Smooth muscle cell (in vitro differentiated cells): ENCODE measurements around the gene NEURL3. TPM values are rescaled to one million over a fixed set of nuclear protein-coding genes. Genes with fewer than 3 reads are reported as not detected.

Experiments
- DNase-seq: peaks from one replicate; lab custom pipeline; 2025; ENCODE audit not compliant: unreplicated experiment; lab: John Stamatoyannopoulos, UW
- H2AFZ ChIP-seq: fragments of 200-600 bp; sonication (generic); 2 replicates; pipeline ENCODE4 v1.6.0; 2016; ENCODE audit warnings: antibody characterized with exemption, low read depth, mild to moderate bottlenecking
- H3F3A ChIP-seq: fragments of 200-600 bp; sonication (generic); 2 replicates; pipeline ENCODE4 v1.6.0; 2017; ENCODE audit warnings: antibody characterized with exemption, low read depth
- H3K27ac ChIP-seq: fragments of 200-600 bp; sonication (generic); 2 replicates; pipeline ENCODE4 v1.5.1; 2016; ENCODE audit warnings: low read depth, mild to moderate bottlenecking
- H3K27me3 ChIP-seq: fragments of 200-600 bp; sonication (generic); 2 replicates; pipeline ENCODE4 v1.6.1; 2016; ENCODE audit warnings: low read depth, mild to moderate bottlenecking
- H3K36me3 ChIP-seq: fragments of 200-600 bp; sonication (generic); 2 replicates; pipeline ENCODE4 v1.5.1; 2016; ENCODE audit warnings: low read depth
- H3K4me1 ChIP-seq: fragments of 200-600 bp; sonication (generic); 2 replicates; pipeline ENCODE4 v1.5.1; 2016; ENCODE audit warnings: low read depth
- H3K4me2 ChIP-seq: fragments of 200-600 bp; sonication (generic); 2 replicates; pipeline ENCODE4 v1.6.0; 2016; ENCODE audit warnings: mild to moderate bottlenecking
- H3K4me3 ChIP-seq: fragments of 200-600 bp; sonication (generic); 2 replicates; pipeline ENCODE4 v1.5.1; 2016; ENCODE audit warnings: mild to moderate bottlenecking
- H3K79me2 ChIP-seq: fragments of 200-600 bp; sonication (generic); 2 replicates; pipeline ENCODE4 v1.6.0; 2016; ENCODE audit warnings: low read depth, mild to moderate bottlenecking
- H3K9ac ChIP-seq: fragments of 200-600 bp; sonication (generic); 2 replicates; pipeline ENCODE4 v1.6.0; 2016; ENCODE audit warnings: low read depth
- H3K9me3 ChIP-seq: fragments of 200-600 bp; sonication (generic); replicated peaks from 2 replicates; pipeline ENCODE4 v1.5.1; 2016; ENCODE audit warnings: low read depth
- H4K20me1 ChIP-seq: fragments of 200-600 bp; sonication (generic); 2 replicates; pipeline ENCODE4 v1.6.0; 2016; ENCODE audit warnings: low read depth
- CTCF ChIP-seq: fragments of 200-600 bp; sonication (generic); IDR thresholded peaks from 2 replicates; pipeline ENCODE4 v1.5.1; 2017; ENCODE audit warnings: borderline replicate concordance, mild to moderate bottlenecking, antibody characterized with exemption; ENCODE audit not compliant: insufficient read depth, poor library complexity, severe bottlenecking
- WGBS: methylation state at CpG from one replicate; pipeline ENCODE4 v1.1.7; 2016; ENCODE audit warnings: low lambda C conversion rate; 5-methylcytosine and 5-hydroxymethylcytosine counted together
- polyA plus RNA-seq: library from polyadenylated mRNA; unstranded; fragments of >200 nt; fragmentation: Nextera tagmentation; extraction: Ambion mirVana; gene quantifications from 2 replicates; pipeline ENCODE4 v1.2.1, GENCODE V29; 2016
- total RNA-seq: library from RNA; depleted of rRNA; stranded (reverse); fragments of >200 nt; gene quantifications from 2 replicates; pipeline ENCODE4 v1.2.3, GENCODE V29; 2014

The NEURL3 gene
- total and polyA plus RNA-seq, 2 experiments from 2014 or later: 0.21 TPM; not detected in 1

GRCh38 chr2:96502891-96503636 is 2.1 kb downstream of the NEURL3 start:
- Histone ChIP-seq H3K36me3 (no peaks in the 10 kb centered on the region), H3K9me3 (no peaks in the 10 kb centered on the region), H2AFZ (no peak overlapping the region), H3K27me3 (no peaks in the 10 kb centered on the region), H3K27ac (no peak overlapping the region), H3K4me1 (no peaks in the 10 kb centered on the region), H3K9ac (no peak overlapping the region), H3K4me2 (no peak overlapping the region), H3F3A (no peaks in the 10 kb centered on the region), H3K4me3 (no peak overlapping the region), H4K20me1 (no peaks in the 10 kb centered on the region), H3K79me2 (no peaks in the 10 kb centered on the region)
- no peak for TF ChIP-seq CTCF
- no peak for DNase-seq
- 94% methylated on average over 13 of the region's 13 CpGs for WGBS

GRCh38 chr2:96501886-96502810 is 3.0 kb downstream of the NEURL3 start:
- no peaks in the 10 kb centered on the region for H3F3A ChIP-seq
- no peak overlapping the region for H3K9ac ChIP-seq
- DNase-seq: no peak
- no peak overlapping the region for H3K4me3 ChIP-seq
- H3K27me3 ChIP-seq: no peaks in the 10 kb centered on the region
- H3K79me2 ChIP-seq: no peaks in the 10 kb centered on the region
- H3K4me1 ChIP-seq: no peaks in the 10 kb centered on the region
- no peak for TF ChIP-seq CTCF
- H4K20me1 ChIP-seq: no peaks in the 10 kb centered on the region
- no peak overlapping the region for H3K4me2 ChIP-seq
- 90% methylated on average over 16 of the region's 16 CpGs for WGBS
- no peak overlapping the region for H2AFZ ChIP-seq
- no peak overlapping the region for H3K27ac ChIP-seq
- H3K9me3 ChIP-seq: no peaks in the 10 kb centered on the region
- H3K36me3 ChIP-seq: no peaks in the 10 kb centered on the region

- Histone ChIP-seq H3K36me3 (no peaks in the 10 kb centered on the region), H4K20me1 (no peaks in the 10 kb centered on the region), H3K27me3 (no peaks in the 10 kb centered on the region), H3F3A (no peaks in the 10 kb centered on the region), H3K4me3 (no peak overlapping the region), H3K9me3 (no peaks in the 10 kb centered on the region), H2AFZ (no peak overlapping the region), H3K4me1 (no peaks in the 10 kb centered on the region), H3K9ac (no peak overlapping the region), H3K27ac (no peak overlapping the region), H3K4me2 (no peak overlapping the region), H3K79me2 (no peaks in the 10 kb centered on the region)
- 54% methylated on average over 2 of the region's 2 CpGs for WGBS
- no peak for TF ChIP-seq CTCF
- no peak for DNase-seq
These were observed 3.7 kb downstream of the NEURL3 start for GRCh38 chr2:96501471-96501874.
